Left ventricle myocardium inferior (tissue), 1 donor: Measurements from ENCODE around the gene TMEM273. TPM values are rescaled to one million over a fixed set of nuclear protein-coding genes. Genes with fewer than 3 reads are reported as not detected.

ENCODE experiments used
- DNase-seq: peaks from one replicate; pipeline ENCODE4 v3.0.0-alpha.2; 2020
- H3K27ac ChIP-seq: fragments of 200-600 bp; replicated peaks from 2 replicates; pipeline ENCODE4 v1.8.0; 2021
- H3K27me3 ChIP-seq: fragments of 200-600 bp; 2 replicates; pipeline ENCODE4 v1.8.0; 2021; ENCODE audit warnings: low read depth
- H3K36me3 ChIP-seq: fragments of 200-600 bp; 2 replicates; pipeline ENCODE4 v1.8.0; 2021
- H3K4me1 ChIP-seq: fragments of 200-600 bp; 2 replicates; pipeline ENCODE4 v1.8.0; 2021
- H3K4me3 ChIP-seq: fragments of 200-600 bp; 2 replicates; pipeline ENCODE4 v1.8.0; 2021; ENCODE audit warnings: mild to moderate bottlenecking, moderate library complexity
- H3K9me3 ChIP-seq: fragments of 200-600 bp; replicated peaks from 2 replicates; pipeline ENCODE4 v1.8.0; 2021
- CTCF ChIP-seq: fragments of 200-600 bp; IDR thresholded peaks from 2 replicates; pipeline ENCODE4 v1.8.0; 2021; ENCODE audit warnings: antibody characterized with exemption, mild to moderate bottlenecking, borderline replicate concordance
- intact Hi-C: fragments of 100-400 bp; cut with micrococcal nuclease; formaldehyde crosslinking; loops from one replicate; pipeline ENCODE4 v1.11.0; 2022
- total RNA-seq: library from RNA; stranded (reverse); fragmentation: NEBNext Ultra II Directional; extraction: Animal tissue kit (Norgen Biotek cat#: 25700); gene quantifications from one replicate; pipeline ENCODE4 v1.2.1, GENCODE V29; 2021
- donor health status: DM: no; HTN: yes; CAD: no; lungs with severe emphysema.

TMEM273 gene
- total RNA-seq, 1 donor from 2014 or later: 29.0 TPM

DNA sequence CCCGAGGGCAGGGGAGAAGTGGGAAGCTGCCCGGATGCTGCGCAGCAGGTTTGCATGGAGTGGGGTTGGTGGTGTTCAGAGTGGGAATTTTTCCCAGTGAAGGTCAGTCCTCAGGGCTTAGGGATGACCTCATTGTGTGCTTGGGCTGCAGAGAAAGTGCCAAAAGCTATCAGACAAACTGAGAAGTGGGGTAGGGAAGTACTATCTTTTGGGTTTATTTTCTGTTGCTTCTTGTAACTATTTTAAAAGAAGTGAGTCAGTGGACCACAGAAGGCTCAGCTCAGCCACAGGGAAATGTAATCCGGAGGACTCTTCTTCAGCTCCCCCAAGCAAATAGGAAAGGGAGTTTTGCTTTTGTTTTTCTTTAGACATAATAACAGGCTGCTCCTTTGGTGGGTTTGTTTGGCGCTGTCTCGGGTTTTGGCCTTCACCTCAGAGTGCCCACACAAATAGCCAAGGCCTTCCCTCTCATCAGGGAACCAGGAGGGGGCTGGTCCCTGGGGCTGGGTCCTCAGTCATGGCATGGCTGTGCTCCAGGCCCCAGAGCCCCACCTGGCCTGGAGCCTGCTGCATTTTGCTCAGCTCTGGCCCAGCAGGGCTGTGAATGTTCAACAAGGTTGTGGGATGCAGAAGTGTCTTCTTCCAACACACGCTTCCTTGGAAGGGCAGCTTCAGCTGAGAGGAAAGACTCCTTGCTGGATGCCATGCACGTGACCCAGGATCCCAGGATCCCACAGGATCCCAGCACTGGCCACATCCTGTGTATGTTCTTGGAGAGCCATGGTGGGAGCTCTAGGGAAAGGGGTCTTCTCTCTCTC, 49.0 kb downstream of the TMEM273 start:
- Histone ChIP-seq H3K9me3 (peaks cover 6% of the 10 kb centered on the region), H3K36me3 (no peaks in the 10 kb centered on the region), H3K27ac (peak overlapping the region; percentile 68), H3K4me1 (peaks cover 36% of the 10 kb centered on the region), H3K4me3 (no peak overlapping the region), H3K27me3 (no peaks in the 10 kb centered on the region)
- TF ChIP-seq CTCF: no peak
- intact Hi-C loops: no loop called here
- no peak for DNase-seq

DNA sequence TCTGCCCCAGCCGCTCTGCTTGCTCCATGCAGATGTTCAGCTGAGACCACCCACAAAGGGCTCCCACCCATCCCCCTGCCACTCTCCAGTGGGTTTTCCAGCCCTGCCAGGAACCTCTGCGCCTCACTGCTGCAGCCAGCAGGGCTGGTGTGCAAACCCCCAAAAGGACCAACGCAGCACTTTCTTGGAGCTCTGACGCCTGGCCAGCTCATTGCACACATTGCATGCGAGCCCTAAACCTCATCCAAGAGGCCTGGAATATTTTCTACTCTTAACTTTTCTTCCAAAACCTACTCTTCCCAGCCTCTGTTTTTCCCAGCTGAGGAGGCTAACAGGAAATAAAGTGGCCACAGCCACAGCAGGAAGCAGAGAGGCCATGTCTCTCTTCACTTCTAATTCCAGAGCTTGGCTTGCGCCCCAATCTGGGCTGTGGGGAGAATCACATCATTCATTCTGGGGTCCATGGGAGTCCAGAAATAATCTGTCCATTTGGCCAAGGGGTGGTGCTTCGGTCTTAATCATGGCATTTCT, 49.8 kb downstream of the TMEM273 start:
- H3K4me1 ChIP-seq: peaks cover 38% of the 10 kb centered on the region
- DNase-seq: peak; percentile 49
- H3K27ac ChIP-seq: peak overlapping the region; percentile 68
- H3K4me3 ChIP-seq: no peak overlapping the region
- H3K36me3 ChIP-seq: no peaks in the 10 kb centered on the region
- H3K27me3 ChIP-seq: no peaks in the 10 kb centered on the region
- TF ChIP-seq CTCF: no peak
- H3K9me3 ChIP-seq: peaks cover 6% of the 10 kb centered on the region
- intact Hi-C loops: no loop called here

DNA sequence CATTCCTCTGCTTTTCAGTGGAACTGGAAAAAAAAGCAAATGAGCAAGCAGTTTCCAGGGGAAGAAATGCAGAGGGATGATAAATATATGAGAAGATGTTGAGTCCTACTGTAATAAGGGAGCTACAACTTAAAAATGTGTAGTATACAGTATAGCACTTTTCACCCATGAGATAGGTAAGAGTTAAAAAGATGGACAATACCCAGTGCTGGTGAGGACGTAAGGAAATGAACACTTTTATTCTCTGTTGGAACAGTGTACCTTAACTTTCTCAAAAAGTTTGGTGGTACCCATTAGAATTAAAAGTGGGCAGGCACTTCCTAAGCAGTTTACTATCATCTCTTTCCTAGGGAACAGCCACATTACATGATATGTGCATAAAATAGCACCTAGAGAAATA, 51.7 kb downstream of the TMEM273 start:
- H3K4me1 ChIP-seq: peaks cover 42% of the 10 kb centered on the region
- peak overlapping the region; percentile 38 for H3K27ac ChIP-seq
- DNase-seq: no peak
- H3K36me3 ChIP-seq: no peaks in the 10 kb centered on the region
- no peak overlapping the region for H3K4me3 ChIP-seq
- H3K27me3 ChIP-seq: no peaks in the 10 kb centered on the region
- no peak for TF ChIP-seq CTCF
- H3K9me3 ChIP-seq: peaks cover 6% of the 10 kb centered on the region
- intact Hi-C loops: no loop called here

DNA sequence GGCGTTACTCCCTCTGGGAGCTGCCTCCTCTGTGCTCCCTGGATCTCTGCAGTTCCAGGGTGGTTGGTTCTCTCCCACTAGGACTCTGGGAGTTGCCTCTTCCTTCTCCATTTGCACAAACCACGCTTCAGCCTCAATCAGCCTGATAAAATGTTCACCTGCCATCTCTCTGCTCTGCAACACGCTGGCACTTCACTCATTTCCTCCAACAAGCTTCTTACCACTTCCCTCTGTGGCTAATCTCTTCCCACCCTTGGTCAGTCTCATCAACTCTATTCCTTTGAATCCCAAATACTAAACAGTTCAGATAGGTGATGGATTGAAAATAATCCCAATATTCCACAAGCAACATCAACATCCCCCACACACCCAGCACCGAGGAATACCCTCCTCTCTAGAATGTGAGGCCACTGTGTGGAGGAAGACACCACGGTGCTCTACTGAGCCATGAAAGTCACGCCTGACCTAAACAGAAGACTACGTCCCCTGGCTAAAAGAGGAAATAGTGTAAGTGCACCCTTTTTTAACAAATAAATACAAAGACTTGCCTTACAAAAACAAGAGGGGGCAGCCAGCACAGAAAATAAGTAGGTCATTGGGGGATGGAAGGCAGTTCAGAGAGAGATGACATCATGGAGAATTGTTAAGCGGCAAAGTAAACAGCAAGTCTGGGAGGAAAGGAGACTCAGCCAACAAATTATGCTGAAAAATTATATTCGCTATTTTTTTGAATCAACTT, 52.4 kb downstream of the TMEM273 start:
- Histone ChIP-seq H3K4me1 (peaks cover 47% of the 10 kb centered on the region), H3K9me3 (peaks cover 6% of the 10 kb centered on the region), H3K27me3 (no peaks in the 10 kb centered on the region), H3K4me3 (no peak overlapping the region), H3K36me3 (no peaks in the 10 kb centered on the region), H3K27ac (peak overlapping the region; percentile 47)
- intact Hi-C loops: no loop called here
- no peak for DNase-seq
- peak; percentile 15 for TF ChIP-seq CTCF

GRCh38 chr10:49134327-49134726, 53.9 kb downstream of the TMEM273 start:
- H3K27ac ChIP-seq: no peak overlapping the region
- no peak for DNase-seq
- no peaks in the 10 kb centered on the region for H3K36me3 ChIP-seq
- H3K27me3 ChIP-seq: no peaks in the 10 kb centered on the region
- peaks cover 37% of the 10 kb centered on the region for H3K4me1 ChIP-seq
- intact Hi-C loops: no loop called here
- H3K9me3 ChIP-seq: peaks cover 6% of the 10 kb centered on the region
- no peak overlapping the region for H3K4me3 ChIP-seq
- TF ChIP-seq CTCF: no peak
